Measurements from ENCODE around the gene C1orf174.
A peak's percentile ranks its signal among the peaks of the same experiment; 100 is the strongest.

C1orf174 gene

GRCh38 chr1:3893190-3893589 is 6.9 kb downstream of the C1orf174 start:
- no peak for DNase-seq

GRCh38 chr1:3892748-3893147 is 7.3 kb downstream of the C1orf174 start:
- no peak for DNase-seq

GRCh38 chr1:3891329-3891865 is 8.7 kb downstream of the C1orf174 start:
- no peak for DNase-seq

- no peak for DNase-seq
Observed at GRCh38 chr1:3890389-3891328, 9.4 kb downstream of the C1orf174 start.

GRCh38 chr1:3889936-3890335 is 10.1 kb downstream of the C1orf174 start:
- no peak for DNase-seq

- DNase-seq, result no peak
Observed at GRCh38 chr1:3888301-3888700, 11.8 kb downstream of the C1orf174 start.

- no peak for DNase-seq
Observed at GRCh38 chr1:3886691-3887090, 13.4 kb downstream of the C1orf174 start.

- DNase-seq, result no peak
Observed at GRCh38 chr1:3886106-3886670, 13.9 kb downstream of the C1orf174 start.

GRCh38 chr1:3885611-3886010 is 14.5 kb downstream of the C1orf174 start:
- DNase-seq, result no peak

- DNase-seq, result no peak
Observed at GRCh38 chr1:3884966-3885365, 15.1 kb downstream of the C1orf174 start.

GRCh38 chr1:3883194-3883925 is 16.7 kb downstream of the C1orf174 start:
- DNase-seq, result no peak

- no peak for DNase-seq
Observed at GRCh38 chr1:3881193-3881480, 18.9 kb downstream of the C1orf174 start.

- DNase-seq, result no peak
Observed at GRCh38 chr1:3880429-3881192, 19.5 kb downstream of the C1orf174 start.

GRCh38 chr1:3879787-3880428 is 20.2 kb downstream of the C1orf174 start:
- no peak for DNase-seq

- DNase-seq, result no peak
Observed at GRCh38 chr1:3879099-3879498, 21.0 kb downstream of the C1orf174 start.

GRCh38 chr1:3876716-3877115 is 23.4 kb downstream of the C1orf174 start:
- DNase-seq, result no peak

GRCh38 chr1:3874736-3875135 is 25.3 kb downstream of the C1orf174 start:
- DNase-seq, result no peak

GRCh38 chr1:3872546-3872945 is 27.5 kb downstream of the C1orf174 start:
- DNase-seq, result no peak

- no peak for DNase-seq
Observed at GRCh38 chr1:3871451-3871805, 28.6 kb downstream of the C1orf174 start.

- DNase-seq, result peak; percentile 87
Observed at GRCh38 chr1:3869751-3870301, 30.2 kb downstream of the C1orf174 start.

- DNase-seq, result no peak
Observed at GRCh38 chr1:3868464-3869006, 31.5 kb downstream of the C1orf174 start.

Data from NCI-H187 treated with DMSO at 0.1 percent for 48 hours (cell line).